C1 segment of cervical spinal cord (tissue), 14 donors: ENCODE results near the gene GGTLC1.
"Not testable (repeated sequence)": the region's sequence is repeated elsewhere in the genome, so short reads cannot be mapped to it uniquely, and the experiment has no call there.

Source experiments
- DNase-seq, 14 donors: peaks; one replicate each; lab custom pipeline; 2025; lab: John Stamatoyannopoulos, UW

Gene GGTLC1

DNA sequence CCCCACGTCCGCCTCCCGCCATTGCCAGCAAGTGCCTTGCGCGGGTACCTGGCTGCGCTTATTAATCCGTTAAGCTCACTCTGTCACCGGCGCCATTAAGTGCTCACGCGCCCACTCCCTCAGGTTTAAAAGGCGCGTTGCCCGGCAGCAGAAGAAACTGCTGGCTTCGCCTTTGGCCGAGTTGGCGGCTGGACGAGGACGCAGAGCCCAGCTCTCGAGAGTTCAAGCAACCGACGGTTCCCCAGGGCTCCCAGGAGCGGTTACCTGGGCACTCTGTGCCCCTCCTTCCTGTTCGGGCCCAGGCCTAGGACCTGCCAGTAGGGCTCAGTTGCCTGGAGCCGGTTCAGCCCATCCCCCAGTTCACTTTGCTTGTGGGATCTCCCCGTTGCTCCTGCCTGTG is at the start of gene GGTLC1:
GGTLC1 (minus strand) TSS at position 219 of the 400 bp plus-strand sequence. CDS start 2,168 bp downstream, outside the sequence.
- DNase-seq: no peak

DNA sequence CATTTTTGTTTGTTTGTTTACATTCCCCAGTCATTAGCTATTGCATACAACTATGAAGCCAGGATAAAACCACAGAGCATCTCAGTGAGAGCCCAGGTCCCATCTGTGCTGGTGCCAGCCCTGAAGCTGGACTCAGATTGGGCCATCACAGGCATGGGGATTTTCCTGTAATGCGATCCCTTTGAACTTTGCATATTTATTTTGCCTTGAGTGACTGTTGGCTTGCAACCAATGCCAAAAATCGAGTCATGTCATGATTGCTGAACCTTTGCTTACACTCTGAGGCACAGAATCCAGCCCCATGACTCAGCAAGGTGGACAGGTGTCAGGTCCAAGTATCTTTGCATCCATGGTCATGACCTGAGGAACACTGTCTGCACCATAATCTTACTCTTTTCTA is 46.2 kb upstream of the GGTLC1 start:
- DNase-seq: no peak

DNA sequence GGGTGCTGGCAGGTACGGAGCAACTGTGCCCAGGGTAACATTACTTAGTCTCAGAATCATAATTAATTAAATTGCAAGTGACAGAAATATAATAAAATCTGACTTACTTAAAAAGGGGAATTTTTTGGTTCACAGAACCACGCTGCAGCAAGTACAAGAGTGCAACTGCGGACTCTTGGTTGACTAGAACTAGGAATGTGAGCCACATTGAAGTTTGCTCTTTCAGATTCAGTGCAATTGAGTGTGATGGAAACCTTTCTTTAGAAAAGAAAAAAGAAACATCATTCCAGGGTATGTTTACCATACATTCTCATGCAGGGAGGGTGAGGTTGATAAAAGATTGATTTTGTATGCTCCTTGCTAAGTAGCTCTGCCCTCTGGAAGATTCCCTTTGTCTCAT is 45.0 kb upstream of the GGTLC1 start:
- DNase-seq: no peak

DNA sequence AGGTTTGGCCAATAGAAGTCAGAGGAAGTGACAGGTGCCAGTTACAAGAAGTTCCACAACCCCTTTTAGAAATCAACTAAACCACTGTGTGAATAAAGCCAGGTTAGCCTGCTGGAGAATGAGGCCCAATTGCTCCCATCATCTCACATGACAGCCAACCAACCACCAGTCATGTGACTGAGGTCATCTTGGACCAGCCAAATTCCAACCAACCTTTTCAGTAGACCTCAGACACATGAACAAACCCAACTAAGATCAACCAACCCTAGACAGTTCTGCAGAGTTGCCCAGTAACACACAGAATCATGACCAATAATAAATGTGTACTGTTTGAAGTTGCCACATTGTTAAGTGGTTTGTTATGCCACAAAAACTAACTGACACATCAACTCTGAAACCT is 44.6 kb upstream of the GGTLC1 start:
- DNase-seq: no peak

DNA sequence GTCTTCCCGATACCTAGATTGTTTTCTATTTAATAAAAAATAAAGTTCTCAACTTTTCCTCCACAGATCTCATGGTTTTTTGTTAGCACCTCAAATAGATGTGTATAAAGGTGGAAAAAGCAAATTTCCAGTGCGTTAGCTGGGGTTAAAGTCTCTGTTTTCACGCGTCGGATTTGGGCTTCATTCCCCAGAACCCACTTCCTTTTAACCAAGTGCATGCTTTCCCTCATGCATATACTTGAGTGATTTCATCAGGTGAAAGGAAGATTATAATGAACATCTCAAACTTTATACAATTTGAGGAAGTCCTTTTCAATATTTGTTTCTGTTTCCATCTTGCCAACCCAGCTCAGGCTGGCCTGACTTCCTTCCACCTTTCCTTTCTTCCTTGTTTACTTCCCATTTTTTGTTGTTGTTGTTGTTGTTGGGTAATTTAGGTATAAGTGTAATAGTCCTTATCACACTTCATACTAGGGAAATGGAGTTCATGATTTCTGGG is 43.9 kb upstream of the GGTLC1 start:
- no peak for DNase-seq

DNA sequence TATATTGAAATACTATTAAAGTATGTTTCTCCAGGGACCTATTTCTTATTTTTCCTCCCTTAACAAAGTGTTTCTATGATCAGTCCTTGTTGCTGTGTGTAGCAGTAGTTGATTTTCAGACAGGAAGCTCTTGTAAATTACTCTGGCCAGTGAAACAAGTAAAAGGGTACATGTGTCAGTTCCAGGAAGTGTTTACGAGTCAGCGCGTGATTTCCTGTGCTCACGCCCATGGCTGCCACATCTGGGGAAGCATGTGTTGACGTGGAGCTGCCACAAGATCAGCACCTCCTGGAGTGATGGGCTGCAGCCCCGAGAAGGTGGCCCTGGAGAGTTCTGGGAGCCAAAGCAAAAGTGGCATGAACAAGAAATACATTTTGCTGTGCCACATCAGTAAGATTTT is 38.6 kb upstream of the GGTLC1 start:
- DNase-seq: peak in 5 of 14 donors; percentile 1 to 17 (median 10)

DNA sequence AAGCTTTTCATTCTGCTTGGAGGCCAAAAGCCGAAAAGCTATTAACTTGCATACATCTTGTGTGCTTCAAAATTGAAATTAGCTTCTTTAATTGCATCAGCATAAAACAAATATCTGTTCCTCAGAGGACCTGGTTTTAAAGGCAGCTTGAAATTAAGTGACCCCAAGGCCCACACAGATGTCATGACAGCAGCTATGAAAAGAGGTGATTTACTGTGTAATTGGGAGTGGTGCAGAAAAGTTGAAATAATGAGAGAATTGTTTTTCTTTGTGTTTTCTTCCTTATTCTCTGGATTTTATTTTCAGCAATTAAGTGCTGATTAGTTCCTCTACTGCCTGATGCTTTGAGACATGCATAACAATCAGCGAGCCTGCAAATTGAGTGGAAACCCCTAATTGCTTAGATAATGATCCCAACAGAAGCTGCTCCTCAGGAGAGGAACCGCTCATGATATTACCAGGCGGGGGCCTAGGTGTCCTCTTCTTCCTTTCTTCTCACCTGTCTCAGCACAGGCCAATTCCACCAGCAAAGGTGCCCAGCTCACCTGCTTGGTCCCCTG is 34.1 kb upstream of the GGTLC1 start:
- no peak for DNase-seq

DNA sequence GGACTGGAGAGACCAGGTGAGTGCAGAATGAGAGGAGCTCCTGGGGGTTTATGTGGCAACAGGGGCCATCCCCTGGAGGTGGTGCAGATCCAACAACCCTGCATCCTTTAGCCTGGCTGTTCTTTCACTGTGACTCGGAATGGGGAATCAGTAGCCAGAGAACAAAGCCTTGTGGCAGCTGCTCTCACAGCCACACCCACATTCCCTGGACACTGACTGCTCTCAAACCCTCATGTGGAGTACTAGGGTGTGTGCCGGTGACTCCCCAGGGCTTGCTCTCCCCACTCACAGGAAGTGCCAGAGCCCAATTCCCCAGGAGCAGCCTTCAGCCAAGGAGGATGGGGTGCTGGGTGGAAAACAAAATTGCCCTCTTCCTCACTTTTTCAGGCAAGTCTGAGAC is 30.2 kb upstream of the GGTLC1 start:
- DNase-seq: no peak

DNA sequence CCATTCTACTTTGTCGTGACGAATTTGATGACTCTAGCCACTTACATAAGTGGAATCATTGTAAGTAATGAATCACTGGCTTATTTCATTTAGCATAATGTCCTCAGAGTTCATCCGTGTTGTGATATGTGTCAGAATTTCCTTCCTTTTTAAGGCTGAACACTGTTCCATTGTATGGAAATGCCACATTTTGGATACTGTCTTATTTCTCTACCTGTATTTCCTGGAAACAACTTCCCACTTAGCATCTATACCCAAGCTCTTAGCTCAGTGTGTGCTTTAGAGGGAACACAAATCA is 28.8 kb upstream of the GGTLC1 start:
- DNase-seq: no peak

DNA sequence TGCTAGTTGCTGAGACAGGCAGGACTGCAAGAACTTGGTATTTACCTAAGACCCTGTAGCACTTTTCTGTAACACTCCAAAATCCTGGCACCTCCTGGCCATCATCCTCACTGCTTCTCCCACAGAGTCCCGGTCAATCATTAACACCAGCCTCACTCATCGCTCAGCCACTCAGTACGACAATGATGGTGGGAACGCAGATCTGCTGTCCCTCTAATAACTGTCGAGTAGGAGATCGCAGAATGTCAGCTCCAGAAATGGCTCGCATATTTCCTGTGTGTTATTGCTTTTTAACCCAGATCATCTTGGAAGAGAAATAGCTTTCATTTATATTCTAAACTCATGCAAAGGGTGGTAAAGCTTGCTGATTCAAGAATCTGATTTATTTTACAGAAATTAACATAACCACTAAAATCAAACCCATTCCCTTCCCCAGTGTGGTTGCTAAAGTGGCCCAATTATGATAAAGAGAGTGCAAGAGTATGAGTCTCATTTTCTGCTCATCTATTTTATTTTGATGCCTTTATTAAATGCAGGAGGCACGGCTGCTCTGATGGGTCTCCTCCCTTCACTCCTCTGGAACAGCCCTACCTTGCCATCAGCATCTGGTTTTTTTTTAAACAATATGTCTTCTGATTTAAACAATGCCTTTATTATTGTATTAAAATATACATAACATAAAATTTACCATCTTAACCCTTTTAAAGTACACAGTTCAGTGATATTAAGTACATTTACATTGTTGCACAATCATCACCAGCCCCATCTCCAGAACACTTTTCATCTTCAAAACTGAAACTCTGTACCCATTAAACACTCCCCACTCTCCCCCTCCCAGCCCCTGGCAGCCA is 28.3 kb upstream of the GGTLC1 start:
- DNase-seq: no peak

DNA sequence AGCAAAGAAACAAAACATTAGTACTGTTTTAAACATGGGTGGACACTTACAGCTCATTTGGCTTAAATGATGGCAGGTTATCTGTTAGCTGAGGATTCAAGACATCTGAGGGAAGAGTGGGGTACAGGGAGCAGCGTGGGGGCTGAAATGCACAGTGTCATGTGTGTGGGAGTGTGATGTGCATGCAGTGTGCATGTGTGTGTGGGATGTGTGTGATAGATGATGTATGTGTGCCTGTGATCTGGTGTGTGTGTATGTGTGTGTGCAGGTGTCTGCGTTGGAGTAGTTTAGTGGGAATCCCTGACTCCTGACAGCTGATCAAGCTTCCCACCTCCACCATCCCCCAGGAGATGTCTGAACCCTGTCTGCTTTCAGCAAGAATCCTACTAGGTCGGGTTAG is 25.4 kb upstream of the GGTLC1 start:
- no peak for DNase-seq

DNA sequence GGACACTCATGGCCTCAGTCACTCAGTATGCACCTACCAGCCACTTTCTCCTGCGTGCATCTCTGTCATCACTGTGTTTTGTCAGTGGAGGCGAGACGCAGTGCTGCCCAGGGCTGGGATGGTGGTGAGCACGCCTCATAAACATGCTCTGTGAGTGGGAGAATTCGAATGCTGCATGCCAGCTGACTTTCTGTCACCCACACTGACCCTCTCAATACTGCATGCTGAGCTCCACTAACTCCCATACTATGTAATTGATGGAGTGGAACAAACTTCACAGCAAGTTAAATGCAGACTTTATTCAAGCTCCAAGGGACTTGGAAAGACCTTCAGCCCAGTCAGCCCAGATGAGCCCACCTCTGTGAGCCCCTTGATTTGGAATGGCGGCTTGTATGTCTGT is 22.7 kb upstream of the GGTLC1 start:
- no peak for DNase-seq

DNA sequence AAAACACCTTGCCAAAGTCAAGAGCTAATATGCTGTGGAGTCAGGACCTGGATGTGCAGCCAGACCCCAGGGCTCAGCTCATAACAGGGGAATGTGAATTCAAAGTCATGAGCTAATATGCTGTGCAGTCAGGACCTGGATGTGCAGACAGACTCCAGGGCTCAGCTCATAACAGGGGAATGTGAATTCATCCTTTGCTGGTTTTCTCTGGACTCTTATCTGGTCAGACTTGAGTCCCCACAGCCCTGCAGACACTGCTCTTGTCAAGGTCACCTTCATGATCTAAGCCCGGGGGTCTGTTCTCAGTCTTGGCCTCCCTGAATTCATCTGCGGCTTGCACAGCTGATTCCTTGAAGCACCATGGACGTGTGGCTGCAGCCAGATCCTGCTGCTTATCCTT is 19.2 kb upstream of the GGTLC1 start:
- no peak for DNase-seq

DNA sequence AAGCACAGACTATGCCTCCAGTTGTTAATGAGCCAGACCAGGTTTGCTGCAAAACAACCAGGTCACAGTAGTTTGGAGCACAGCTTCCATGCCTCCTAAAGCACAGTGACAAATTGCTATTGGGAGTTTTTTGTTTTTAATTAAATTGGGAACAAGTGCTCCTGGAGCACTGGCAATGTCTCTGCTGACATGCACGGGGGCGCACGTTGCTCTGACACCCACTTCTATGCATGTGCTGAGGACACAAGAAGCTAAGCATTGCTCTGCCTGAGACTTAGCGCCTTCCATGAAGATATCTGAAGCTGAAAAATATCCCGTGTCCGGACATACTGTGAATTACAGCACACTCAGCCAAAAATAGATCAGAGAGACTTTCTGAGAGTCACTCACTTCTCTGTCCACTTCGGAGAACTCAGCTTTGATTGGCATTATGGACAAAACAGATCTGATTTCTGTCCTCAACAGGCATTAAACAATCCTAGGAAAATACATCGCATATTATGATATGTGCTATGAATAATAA is 18.6 kb upstream of the GGTLC1 start:
- no peak for DNase-seq

DNA sequence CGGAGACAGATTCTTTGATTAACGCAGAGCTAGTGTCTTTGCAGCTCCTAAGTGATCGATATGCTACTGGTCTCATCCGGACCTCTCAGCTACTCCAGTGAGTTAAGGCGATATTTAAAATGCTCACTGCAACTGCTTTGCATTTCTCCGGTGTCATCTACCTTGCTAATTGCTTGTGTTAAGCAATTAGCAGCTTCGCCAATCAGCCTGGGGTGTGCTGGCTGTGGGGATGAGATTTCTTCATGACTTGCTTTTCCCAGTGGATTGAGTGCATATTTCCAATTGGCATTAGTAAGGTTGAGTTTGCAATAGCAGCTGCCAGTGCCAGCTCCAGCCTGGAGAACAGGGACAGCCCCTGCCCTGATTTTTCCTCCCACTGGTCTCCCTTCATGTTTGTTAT is 18.0 kb upstream of the GGTLC1 start:
- no peak for DNase-seq

DNA sequence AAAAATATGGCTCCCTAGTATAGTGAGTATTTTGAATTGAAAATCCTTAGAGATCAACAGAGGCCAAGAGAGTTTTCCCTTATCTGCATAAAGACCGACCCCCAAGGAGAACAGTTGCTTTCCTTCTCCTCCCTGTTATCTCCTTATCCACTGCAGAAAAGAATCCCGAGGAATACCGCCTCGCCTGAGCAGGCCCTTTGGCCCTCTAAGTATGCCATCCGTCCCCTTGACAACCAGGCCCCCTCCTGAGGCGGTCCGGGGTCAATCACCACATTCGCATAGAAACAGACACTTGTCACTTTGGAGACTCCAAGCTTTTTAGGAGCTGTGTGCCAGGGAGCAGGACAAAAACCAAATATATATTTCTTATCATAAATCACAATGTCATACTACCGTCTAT is 15.9 kb upstream of the GGTLC1 start:
- DNase-seq: no peak

DNA sequence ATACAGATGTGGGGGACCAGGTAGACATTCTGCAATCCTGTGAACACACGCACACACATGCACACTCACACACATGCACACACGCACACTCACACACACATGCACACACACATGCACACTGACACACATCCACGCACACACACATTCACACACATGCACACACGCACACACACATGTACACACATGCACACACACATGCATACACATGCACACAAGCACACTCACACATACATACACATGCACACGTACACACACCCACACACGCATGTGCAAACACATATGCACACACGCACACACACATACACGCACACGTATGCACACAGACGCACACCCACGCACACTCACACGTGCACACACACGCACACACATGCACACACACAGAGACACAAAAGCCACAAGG is 14.3 kb upstream of the GGTLC1 start:
- DNase-seq: no peak

DNA sequence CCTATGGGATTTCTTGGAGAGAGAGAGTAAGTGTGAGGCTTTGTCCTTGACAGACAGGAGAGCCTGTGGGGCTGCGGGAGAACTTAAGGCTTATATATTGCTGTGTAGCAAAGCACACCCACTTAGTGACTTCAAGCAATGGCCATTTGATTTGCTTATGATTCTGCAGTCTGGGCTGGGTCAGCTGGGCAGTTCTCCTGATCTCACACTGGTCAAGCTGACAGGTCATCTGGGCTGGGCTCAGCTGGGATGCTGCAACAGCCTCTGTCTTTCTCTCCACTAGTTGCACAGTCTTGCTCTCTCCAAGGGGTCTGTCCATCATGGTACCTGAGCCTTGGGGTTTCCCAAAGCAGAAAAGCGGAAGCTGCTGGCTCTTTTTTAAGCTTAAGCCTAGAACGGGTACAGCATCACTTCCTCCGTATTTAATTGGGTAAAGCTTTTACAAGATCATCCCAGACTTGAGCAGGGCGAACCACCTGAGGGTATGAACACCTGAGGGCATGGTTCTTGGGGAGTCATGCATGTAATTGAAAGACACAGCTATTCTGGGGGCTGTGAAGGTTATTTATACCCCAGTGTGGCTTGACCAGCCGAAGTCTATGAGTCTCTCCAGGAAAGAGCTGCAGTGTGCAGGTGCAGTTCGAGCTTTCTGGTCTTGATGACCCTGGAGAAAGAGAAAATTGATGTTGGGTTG is 13.3 kb upstream of the GGTLC1 start:
- no peak for DNase-seq

DNA sequence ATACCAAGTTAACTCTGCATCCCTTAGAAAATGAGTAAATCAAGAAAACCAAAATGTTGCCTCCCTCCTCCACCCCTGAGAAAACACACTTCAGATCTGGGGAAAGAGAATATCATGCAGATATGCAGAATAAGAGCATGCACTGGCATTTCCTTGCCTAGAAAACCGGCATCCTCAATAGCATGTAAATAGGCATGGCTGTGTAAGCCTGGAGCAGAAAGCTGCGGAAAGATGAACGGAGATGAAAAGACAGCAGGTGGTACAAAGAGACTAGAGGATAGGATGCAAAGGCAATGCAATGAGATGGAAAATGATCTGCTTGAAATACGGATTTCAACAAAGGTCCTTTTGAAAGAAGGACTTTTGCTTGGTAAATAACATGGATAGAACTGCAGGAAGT is 10.3 kb upstream of the GGTLC1 start:
- no peak for DNase-seq

DNA sequence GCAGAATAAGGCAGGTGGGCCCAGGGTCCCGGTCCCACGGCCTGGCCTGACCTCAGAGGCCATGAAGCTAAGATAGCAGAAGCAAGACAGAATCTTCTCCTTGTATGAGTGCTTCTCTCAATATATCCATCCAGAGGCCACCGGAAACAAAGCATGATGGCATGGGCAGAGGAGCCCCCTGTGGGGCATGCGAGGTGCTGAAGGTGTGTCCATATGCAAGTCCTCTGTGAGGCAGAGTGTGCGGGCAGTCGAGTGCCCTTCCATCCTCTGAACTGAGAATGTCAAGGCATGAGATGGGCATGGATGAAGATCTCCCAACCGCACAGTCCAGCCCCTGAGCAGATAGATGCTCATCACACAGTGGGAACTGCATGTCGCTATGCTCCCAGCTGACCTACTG is 9.8 kb upstream of the GGTLC1 start:
- no peak for DNase-seq

DNA sequence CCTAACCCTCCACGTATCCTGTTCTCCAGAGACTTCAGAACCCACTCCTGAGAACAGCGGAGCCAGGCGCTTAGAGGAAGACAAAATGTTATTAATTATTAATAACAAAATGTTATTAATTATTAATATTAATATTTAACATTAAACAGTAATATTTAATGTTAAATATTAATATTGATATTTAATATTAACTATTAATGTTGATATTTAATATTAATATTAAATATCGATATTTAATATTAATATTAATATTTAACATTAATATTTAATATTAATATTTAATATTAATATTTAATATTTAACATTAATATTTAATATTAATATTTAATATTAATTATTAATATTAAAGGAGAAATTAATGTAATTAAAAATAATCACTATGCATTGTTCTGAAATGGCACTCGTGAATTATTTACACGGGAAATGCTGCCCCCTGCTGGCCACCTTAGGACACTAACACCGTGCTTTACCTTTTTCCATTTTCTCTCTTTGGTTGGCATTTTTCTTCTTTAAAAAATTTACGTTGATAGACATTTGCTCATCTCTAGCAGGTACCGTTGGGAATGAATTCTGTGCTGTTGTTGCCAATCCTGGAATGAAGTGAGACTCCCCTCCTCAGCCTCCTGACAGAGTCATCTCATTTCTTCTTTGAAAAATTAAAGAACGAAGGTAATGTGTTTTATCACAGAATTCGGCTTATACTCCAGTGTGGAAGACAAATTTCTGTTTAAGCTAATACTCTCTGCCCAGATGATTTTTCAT is 7.5 kb upstream of the GGTLC1 start:
- DNase-seq: peak in 4 of 14 donors; percentile 0 to 19 (median 4)

DNA sequence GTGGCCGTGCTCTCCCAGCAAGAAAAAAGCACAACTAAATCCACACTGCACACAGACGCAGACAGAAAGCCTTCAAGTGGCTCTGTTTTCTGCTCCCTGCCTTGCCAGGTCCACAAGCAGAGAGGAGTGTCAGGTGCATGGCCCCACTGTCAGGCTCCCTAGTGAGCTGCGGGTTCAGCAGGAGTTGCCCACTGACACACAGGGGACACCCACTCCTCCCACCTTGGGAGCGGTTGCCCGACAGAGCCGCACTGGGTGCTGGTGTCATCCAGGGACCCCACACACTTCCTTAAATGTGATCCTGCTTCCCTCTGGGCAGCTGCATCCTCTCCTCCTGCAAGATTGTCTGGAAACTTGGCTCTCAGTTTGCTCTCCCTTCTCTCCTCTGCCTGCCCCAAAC is 6.7 kb upstream of the GGTLC1 start:
- not testable (repeated sequence) for DNase-seq
